Camera-type eye (tissue), 1 donor: ENCODE measurements around the gene CASP7. TPM values are rescaled to one million over a fixed set of nuclear protein-coding genes. Genes with fewer than 3 reads are reported as not detected.

Experiments used
- total RNA-seq: library from RNA; depleted of rRNA; stranded (reverse); fragments of >200 nt; gene quantifications from one replicate; pipeline ENCODE4 v1.2.3, GENCODE V29; 2014

The CASP7 gene
- 17.9 TPM for total RNA-seq

GRCh38 chr10:113679463-113680189 is at the start of gene CASP7:
Gene CASP7 (plus strand): TSS chr10:113679912. CDS start chr10:113697494, 17,582 bp downstream.

DNA sequence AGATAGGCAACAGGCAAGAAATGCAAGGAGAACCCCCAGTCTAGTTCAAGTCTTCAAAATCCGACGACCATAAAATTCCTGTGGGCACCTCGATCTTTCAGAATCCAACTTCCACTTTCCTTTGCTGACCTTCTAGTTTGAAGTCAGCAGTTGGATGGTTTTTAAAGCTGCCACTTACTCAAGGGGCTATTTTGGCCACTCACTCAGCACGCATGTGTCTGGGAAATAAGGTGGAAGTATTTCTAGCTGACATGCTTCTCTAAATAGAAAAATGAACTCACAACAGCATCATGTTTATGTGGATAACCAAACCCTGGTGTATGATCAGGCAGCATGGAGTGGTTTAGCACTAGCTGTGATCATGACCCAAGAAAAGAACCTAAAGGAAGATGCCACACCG is 15.8 kb upstream of the CASP7 start, which contains the start of gene NRAP:
NRAP (minus strand) TSS at position 134 of the 400 bp plus-strand sequence. CDS start 159 bp downstream, outside the sequence.

DNA sequence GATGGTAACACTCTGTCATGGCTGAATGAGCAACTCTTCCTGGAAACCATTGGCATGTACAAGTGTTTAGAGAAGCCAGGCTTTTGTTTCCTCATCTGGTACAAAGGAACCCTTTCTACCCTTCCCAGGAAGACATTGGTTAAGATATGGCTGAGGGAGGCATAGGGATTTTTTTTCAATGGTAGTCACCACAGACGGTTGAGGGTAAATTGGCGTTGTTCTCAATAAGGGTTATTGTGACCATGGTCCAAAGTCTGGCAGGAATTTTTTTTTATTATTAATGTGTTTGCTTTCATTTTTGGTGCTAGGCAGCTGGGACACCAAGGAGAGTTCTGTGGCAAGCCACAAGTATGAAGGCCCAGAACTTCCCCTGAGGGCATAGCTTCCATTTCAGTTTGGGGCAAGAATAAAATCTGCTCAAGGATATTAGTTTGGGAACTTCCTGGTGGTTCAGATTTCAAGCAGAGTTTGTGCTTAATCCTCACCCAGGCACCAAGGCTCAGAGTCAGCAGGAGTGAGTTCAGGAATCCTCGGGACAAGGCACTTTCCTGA is 71.5 kb downstream of the CASP7 start, which contains the start of gene PLEKHS1:
PLEKHS1 (plus strand) TSS at position 502 of the 552 bp plus-strand sequence. CDS start 3,596 bp downstream, outside the sequence.

Other genes with a start within 250 kb of the CASP7 start
- not detected for gene HABP2, start 126.9 kb upstream of the CASP7 start, total RNA-seq
- 13.0 TPM for gene NRAP, start 15.9 kb upstream of the CASP7 start, total RNA-seq
- 0.77 TPM for gene PLEKHS1, start 71.8 kb downstream of the CASP7 start, total RNA-seq
- 17.3 TPM for gene DCLRE1A, start 174.2 kb downstream of the CASP7 start, total RNA-seq
- gene NHLRC2, start 174.7 kb downstream of the CASP7 start, total RNA-seq = 90.7 TPM